Measurements from ENCODE around the gene ADAMTS2.

ADAMTS2 gene

DNA sequence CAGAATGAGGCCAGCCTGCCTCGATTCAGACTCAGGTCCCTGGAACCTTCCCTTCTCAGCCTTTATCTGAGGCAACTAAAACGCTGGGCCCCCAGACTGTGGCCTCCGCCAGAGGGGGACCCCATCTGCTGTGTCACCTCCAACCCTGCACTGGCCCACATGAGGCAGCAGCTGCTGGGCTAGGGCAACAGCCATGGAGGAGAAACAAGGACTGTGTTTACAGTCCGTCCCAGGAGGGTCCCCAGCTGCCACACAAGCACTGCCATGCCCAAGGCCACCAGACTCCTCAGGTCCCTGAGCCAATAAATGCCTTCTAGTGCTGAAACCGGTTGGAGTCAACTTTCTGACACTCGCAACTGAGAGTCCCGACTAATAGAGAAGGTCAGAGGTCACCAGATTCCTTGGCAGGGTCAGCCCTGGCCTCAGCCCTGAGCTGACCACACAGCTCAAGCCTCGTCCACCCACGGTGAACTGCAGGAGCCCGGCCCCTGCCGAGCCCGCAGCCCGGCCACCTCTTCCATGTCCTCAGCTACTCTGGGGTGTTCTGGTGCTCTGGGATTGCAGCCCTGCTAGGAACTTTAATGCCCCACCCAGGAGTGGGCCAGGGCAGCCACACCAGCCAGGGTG lies 208.1 kb downstream of the ADAMTS2 start:
- TF ChIP-seq, protein P1, sequence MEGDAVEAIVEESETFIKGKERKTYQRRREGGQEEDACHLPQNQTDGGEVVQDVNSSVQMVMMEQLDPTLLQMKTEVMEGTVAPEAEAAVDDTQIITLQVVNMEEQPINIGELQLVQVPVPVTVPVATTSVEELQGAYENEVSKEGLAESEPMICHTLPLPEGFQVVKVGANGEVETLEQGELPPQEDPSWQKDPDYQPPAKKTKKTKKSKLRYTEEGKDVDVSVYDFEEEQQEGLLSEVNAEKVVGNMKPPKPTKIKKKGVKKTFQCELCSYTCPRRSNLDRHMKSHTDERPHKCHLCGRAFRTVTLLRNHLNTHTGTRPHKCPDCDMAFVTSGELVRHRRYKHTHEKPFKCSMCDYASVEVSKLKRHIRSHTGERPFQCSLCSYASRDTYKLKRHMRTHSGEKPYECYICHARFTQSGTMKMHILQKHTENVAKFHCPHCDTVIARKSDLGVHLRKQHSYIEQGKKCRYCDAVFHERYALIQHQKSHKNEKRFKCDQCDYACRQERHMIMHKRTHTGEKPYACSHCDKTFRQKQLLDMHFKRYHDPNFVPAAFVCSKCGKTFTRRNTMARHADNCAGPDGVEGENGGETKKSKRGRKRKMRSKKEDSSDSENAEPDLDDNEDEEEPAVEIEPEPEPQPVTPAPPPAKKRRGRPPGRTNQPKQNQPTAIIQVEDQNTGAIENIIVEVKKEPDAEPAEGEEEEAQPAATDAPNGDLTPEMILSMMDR (IDR thresholded peaks at IDR 0.05; ENCODE audit: insufficient read depth, low read depth, low read length, missing control alignments): no peak
- no peak overlapping the region for H3K4me3 ChIP-seq (ENCODE audit: low read depth, low read length)
- no peak for DNase-seq (ENCODE audit: low read depth)

DNA sequence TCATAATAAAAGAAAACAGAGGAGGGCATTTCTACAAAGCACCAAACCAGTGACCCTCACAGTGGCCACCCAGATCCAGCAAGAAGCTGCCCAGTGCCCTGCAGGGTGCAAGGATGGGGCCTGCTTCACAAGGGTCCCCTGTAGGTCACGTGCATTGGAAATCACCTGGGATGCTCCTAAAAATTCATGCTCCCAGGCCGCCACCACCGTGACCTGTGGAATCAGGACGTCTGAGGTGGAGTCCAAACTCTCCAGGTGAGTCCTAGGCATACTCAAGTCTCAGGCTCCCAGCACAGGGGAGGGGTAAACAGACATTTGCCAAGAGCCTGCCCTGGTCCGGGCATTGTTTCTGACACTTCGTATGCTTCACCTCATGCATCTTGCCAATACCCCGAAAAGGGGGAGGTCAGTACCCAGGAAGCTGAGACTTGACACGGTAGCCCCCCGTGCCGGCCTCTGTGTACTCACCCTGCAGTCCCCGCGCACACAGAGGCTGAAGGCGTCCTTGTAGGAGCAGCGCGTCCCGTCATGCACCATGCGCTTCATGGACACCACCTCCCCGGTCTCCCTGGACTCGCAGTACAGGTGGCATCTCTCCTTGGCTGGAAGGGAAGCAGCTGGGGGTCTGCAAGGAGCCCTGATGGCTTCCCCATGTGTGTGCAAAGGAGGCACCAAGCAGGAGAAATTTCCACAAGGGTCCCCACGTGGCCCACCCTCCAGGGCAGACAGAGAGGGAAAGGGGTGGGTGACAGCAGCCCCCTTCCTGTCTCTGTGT lies 209.6 kb downstream of the ADAMTS2 start:
- H3K4me3 ChIP-seq (ENCODE audit: low read depth, low read length): no peak overlapping the region
- no peak for DNase-seq (ENCODE audit: low read depth)
- TF ChIP-seq, protein P1 (IDR thresholded peaks at IDR 0.05; ENCODE audit: insufficient read depth, low read depth, low read length, missing control alignments): no peak

DNA sequence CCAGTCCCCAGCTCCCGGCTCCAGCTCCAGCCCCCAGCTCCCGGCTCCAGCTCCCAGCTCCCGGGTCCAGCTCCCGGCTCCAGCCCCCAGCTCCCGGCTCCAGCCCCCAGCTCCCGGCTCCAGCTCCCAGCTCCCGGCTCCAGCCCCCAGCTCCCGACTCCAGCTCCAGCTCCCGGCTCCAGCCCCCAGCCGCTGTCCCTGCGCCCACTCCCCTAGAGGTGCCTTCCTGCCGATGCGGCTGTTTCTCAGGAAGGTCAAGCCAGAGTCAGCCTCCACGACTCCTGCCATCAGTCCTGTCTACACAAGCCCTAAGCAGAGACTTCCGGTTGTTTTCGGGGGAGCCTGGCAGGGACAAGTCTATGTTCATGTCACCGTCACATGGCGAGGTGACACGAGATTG lies 210.3 kb downstream of the ADAMTS2 start:
- TF ChIP-seq, protein P1 (IDR thresholded peaks at IDR 0.05; ENCODE audit: insufficient read depth, low read depth, low read length, missing control alignments): no peak
- DNase-seq (ENCODE audit: low read depth): no peak
- no peak overlapping the region for H3K4me3 ChIP-seq (ENCODE audit: low read depth, low read length)

DNA sequence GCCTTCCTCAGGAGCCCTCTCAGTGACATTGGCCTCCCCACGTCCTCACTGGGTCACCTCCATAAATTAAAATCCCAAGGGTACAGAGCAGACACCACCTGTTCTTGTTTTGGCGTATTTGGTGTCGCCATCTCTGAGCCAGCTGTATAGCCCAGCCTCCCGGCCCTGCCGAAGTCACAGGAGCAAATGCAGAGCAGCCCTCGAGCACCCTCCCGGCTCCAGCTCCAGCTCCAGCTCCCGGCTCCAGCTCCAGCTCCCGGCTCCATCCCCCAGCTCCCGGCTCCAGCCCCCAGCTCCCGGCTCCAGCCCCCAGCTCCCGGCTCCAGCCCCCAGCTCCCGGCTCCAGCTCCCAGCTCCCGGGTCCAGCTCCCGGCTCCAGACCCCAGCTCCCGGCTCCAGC lies 210.8 kb downstream of the ADAMTS2 start:
- DNase-seq (ENCODE audit: low read depth): no peak
- TF ChIP-seq, protein P1 (IDR thresholded peaks at IDR 0.05; ENCODE audit: insufficient read depth, low read depth, low read length, missing control alignments): no peak
- H3K4me3 ChIP-seq (ENCODE audit: low read depth, low read length): no peak overlapping the region

DNA sequence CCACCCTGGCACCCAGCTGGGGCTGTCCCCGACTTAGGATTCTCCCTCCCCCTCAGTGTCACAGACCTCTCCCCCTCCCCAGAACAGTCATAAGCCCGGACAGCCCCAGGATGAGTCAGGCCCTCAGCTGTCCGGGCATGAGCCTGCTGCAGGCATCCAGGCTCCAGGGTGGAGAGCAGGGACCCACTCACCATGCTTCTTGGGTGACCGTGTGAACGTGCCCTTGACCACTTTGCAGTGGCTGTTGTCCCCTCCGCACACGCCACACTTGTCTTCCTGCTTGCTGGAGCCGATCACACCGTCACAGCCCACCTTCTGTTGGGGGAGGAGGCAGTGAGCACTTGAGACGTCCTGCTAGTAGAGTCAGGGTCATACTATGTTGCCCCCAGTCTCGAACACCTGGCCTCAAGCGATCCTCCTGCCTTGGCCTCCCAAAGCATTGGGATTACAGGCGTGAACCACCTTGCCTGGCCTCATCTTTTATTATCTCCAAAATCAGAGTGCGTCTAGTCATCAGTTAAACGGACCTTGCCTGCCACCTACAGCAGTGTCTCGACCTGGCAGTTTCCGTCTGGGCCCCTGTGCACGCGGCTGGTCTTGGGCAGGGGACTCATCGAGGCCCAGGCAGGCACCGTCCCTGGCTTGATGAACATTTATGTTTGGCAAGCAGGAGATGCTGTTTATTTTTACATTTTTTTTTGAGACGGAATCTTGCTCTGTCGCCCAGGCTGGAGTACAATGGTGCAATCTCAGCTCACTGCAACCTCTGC lies 212.5 kb downstream of the ADAMTS2 start:
- DNase-seq (ENCODE audit: low read depth): no peak
- TF ChIP-seq, protein P1 (IDR thresholded peaks at IDR 0.05; ENCODE audit: insufficient read depth, low read depth, low read length, missing control alignments): no peak
- no peak overlapping the region for H3K4me3 ChIP-seq (ENCODE audit: low read depth, low read length)

DNA sequence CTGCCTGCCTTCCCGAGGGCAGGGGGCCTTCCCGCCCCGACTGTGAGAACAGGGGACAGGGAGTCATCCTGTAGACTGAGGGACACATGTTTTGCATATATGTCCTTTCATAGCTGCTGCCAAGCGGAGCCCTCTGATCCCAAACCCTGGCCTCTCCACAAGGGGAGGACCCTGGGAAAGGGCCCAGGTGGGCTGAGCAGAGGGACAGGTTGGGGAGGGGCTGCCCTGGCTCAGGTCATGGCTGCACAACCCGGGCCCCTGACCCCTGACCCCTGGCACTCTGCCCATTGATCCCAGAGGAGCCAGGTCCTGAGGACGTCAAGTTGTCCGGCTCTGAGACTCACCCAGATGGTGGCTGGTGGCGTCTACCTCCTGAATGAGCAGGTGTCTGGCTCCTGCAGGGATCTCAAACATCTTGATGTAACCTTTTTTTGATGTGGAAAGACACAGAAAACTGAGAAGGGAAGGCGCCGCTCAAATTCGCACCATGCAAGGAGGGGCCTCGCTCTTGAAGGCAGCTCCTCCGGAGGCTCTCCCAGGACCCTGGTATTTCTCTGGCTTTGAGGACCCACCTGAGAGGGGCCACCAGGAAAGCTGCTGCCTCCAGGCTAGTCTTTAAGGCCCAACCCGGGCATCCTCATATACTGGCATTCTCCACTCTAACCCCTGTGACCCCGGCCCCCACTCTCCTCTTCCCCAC lies 213.2 kb downstream of the ADAMTS2 start:
- DNase-seq (ENCODE audit: low read depth): no peak
- H3K4me3 ChIP-seq (ENCODE audit: low read depth, low read length): no peak overlapping the region
- TF ChIP-seq, protein P1 (IDR thresholded peaks at IDR 0.05; ENCODE audit: insufficient read depth, low read depth, low read length, missing control alignments): no peak
